Thoracic aorta (tissue), 2 donors: ENCODE results near the gene RAB11FIP2. TPM values are rescaled to one million over a fixed set of nuclear protein-coding genes. Genes with fewer than 3 reads are reported as not detected.

Experiments used
- ATAC-seq: fragments of 150-250 bp; one replicate; pipeline ENCODE4 v1.8.0; 2017; ENCODE audit warnings: low read depth; ENCODE audit not compliant: insufficient number of reproducible peaks, low FRiP score
- DNase-seq: peaks from one replicate; pipeline ENCODE4 v3.0.0-alpha.2; 2020; ENCODE audit warnings: low spot score
- H3K27ac ChIP-seq, 2 donors: fragments of 200-600 bp; sonication (generic); 1 replicate in 1 of 2; 2 replicates in 1 of 2; pipeline ENCODE4 v1.5.1; 2016; ENCODE audit warnings: mild to moderate bottlenecking in 2 of 2, moderate library complexity in 2 of 2
- H3K27me3 ChIP-seq: fragments of 200-600 bp; sonication (generic); replicated peaks from 2 replicates; pipeline ENCODE4 v1.6.0; 2016; ENCODE audit warnings: mild to moderate bottlenecking; ENCODE audit not compliant: insufficient read depth
- H3K36me3 ChIP-seq: fragments of 200-600 bp; sonication (generic); one replicate; pipeline ENCODE4 v1.5.1; 2016
- H3K4me1 ChIP-seq, 2 donors: fragments of 200-600 bp; sonication (generic); 1 replicate in 1 of 2; 2 replicates in 1 of 2; pipeline versions ENCODE4 v1.5.1 to v1.6.0; 2016; ENCODE audit warnings: low read depth in 2 of 2, mild to moderate bottlenecking in 1 of 2; ENCODE audit not compliant: control insufficient read depth in 1 of 2
- H3K4me3 ChIP-seq: fragments of 200-600 bp; sonication (generic); 2 replicates; pipeline ENCODE4 v1.5.1; 2016; ENCODE audit warnings: mild to moderate bottlenecking
- H3K9me3 ChIP-seq: fragments of 200-600 bp; sonication (generic); 2 replicates; pipeline ENCODE4 v1.5.1; 2016
- CTCF ChIP-seq: fragments of 200-600 bp; sonication (generic); IDR thresholded peaks from one replicate; pipeline ENCODE4 v1.5.1; 2019; ENCODE audit warnings: antibody characterized with exemption
- total RNA-seq, 2 donors: library from RNA; depleted of rRNA; stranded (reverse); fragments of >200 nt; gene quantifications; one replicate each; pipeline versions ENCODE4 v1.1.0 to v1.2.3, GENCODE V29; 2016

The RAB11FIP2 gene, protein sequence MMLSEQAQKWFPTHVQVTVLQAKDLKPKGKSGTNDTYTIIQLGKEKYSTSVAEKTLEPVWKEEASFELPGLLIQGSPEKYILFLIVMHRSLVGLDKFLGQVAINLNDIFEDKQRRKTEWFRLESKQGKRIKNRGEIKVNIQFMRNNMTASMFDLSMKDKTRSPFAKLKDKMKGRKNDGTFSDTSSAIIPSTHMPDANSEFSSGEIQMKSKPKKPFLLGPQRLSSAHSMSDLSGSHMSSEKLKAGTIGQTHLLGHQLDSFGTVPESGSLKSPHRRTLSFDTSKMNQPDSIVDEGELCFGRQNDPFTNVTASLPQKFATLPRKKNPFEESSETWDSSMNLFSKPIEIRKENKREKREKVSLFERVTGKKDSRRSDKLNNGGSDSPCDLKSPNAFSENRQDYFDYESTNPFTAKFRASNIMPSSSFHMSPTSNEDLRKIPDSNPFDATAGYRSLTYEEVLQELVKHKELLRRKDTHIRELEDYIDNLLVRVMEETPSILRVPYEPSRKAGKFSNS
- 10 to 100 TPM; 17.9 to 46.6 TPM for total RNA-seq

DNA sequence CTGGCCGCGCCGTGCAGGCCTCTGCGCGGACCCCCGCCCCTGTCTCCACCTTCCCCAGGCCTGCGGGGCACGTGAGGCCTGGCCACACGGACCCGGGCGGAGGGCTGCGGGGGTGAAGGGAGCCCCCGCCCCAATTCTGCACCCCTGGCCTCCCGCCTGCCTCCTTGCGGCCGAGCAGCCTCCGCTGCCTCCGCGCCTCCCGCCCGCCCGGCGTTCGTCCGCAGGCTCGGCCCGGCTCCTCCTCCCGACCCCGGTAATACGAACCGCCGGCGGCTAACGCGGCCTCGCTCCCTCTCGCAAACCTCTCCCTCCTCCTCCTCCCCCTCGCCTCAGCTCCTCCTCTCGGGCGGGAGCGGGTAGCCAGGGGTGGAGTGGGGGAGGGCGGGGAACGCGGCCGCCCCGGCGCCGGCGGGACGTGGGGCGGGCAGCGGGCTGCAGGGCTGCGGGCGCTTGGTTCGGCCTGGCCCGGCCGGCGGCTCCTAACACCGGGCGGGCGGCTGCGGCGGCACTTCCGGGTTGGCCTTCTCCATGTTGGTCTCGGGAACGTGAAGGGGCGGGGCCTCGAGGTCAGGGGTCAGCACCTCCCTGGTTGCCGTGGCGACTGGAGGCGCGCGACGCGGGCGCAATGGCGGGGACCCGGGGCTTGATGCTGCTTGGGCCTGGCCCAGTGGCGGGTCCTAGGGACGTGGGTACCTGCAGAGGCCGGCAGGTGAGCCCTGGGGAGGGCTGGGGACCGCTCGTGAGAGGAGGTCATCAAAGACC, at the start of gene RAB11FIP2:
RAB11FIP2 (minus strand) TSS at position 547 of the 762 bp plus-strand sequence. CDS start 778 bp downstream, outside the sequence.
- peaks cover 27 to 38% of the 10 kb centered on the region in 2 donors for H3K4me1 ChIP-seq
- H3K36me3 ChIP-seq, result no peaks in the 10 kb centered on the region

DNA sequence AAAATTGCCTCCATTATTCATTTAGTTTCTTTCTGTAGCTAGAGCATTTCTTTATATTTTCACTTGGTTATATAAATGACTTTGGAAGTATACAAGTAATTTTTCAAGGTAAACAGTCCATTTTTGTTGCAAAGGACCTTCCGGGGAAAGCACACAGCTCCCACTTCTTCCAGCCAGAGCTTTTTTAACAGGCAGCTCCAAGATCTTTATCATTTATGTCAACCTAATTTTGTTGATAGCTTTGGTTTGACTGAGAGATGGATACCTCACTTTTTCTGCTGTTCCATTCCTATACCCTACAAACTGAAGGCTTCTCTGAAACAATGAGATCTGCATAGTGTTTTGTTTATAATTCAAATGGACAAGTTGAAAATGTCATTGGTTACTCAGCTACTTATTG, 49.3 kb upstream of the RAB11FIP2 start:
- no peaks in the 10 kb centered on the region for H3K4me1 ChIP-seq
- no peaks in the 10 kb centered on the region for H3K9me3 ChIP-seq
- no peaks in the 10 kb centered on the region for H3K27me3 ChIP-seq
- TF ChIP-seq CTCF, result no peak
- ATAC-seq, result no peak
- H3K36me3 ChIP-seq, result no peaks in the 10 kb centered on the region
- no peak for DNase-seq
- no peak overlapping the region for H3K27ac ChIP-seq
- H3K4me3 ChIP-seq, result no peak overlapping the region

More for the DNA sequence above, at the start of gene RAB11FIP2:
- Histone ChIP-seq H3K27ac (peak within 1 kb of the TSS; percentile 89 to 92), H3K27me3 (no peaks in the 10 kb centered on the region), H3K9me3 (no peaks in the 10 kb centered on the region), H3K4me3 (peak within 1 kb of the TSS; percentile 74)
- ATAC-seq (peak; percentile 95), DNase-seq (peak; percentile 87)
- TF ChIP-seq CTCF, result no peak

- H3K36me3 ChIP-seq, result no peaks in the 10 kb centered on the region
- no peak for DNase-seq
- H3K4me1 ChIP-seq, result no peaks in the 10 kb centered on the region
- no peak for ATAC-seq
- H3K27me3 ChIP-seq, result no peaks in the 10 kb centered on the region
- no peak for TF ChIP-seq CTCF
- H3K27ac ChIP-seq, result no peak overlapping the region
- no peaks in the 10 kb centered on the region for H3K9me3 ChIP-seq
- no peak overlapping the region for H3K4me3 ChIP-seq
Observed at GRCh38 chr10:118092209-118092608, 45.5 kb upstream of the RAB11FIP2 start.

DNA sequence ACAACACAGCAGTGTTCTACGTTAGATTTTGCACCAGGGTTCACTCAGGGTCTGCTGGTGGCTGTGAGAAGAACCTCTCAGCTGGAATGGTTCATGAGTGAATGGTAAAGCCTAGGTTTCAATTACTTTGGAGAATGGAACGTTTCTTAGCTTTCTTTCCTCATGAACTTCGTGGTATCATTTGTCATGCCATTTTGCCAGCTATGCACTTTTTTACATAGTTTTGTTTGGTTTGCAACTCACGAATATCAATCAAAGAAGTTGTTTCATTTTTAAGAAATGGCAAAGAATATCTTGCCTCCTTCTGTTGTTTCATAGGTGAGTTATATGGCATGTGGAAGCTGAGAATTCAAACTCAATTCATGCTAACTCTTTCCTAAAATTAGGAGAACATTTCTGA, 34.1 kb upstream of the RAB11FIP2 start:
- DNase-seq (no peak), ATAC-seq (no peak)
- Histone ChIP-seq H3K27ac (no peak overlapping the region), H3K4me1 (no peaks in the 10 kb centered on the region), H3K36me3 (no peaks in the 10 kb centered on the region), H3K4me3 (no peak overlapping the region), H3K27me3 (no peaks in the 10 kb centered on the region), H3K9me3 (no peaks in the 10 kb centered on the region)
- no peak for TF ChIP-seq CTCF

DNA sequence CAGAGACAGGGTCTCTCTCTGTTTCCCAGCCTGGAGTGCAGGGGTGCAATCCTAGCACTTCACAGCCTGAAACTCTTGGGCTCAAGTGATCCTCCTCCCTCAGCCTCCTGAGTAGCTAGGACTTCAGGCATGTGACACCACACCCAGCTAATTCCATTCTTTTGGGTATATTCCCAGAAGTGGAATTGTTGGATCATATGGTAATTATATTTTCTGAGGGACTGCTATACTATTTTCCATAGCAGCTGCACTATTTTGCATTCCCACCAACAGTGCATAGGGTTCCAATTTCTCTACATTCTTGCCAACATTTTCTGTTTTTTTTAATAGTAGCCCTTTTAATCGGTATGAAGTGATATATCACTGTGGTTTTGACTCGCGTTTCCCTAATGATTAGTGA, 30.0 kb upstream of the RAB11FIP2 start:
- TF ChIP-seq CTCF, result no peak

More for the DNA sequence above, 30.0 kb upstream of the RAB11FIP2 start:
- Histone ChIP-seq H3K36me3 (no peaks in the 10 kb centered on the region), H3K27ac (no peak overlapping the region), H3K4me3 (no peak overlapping the region), H3K9me3 (peaks cover 4% of the 10 kb centered on the region), H3K4me1 (no peaks in the 10 kb centered on the region), H3K27me3 (no peaks in the 10 kb centered on the region)
- DNase-seq (no peak), ATAC-seq (no peak)
